Esophagus muscularis mucosa (tissue), 4 donors: Measurements from ENCODE around the gene PDP2.

ENCODE experiments used
- EP300 ChIP-seq: sonication (generic); formaldehyde crosslinking; IDR thresholded peaks from one replicate; pipeline ENCODE4 v1.6.1; 2017; ENCODE audit warnings: antibody characterized with exemption
- POLR2A ChIP-seq: fragments of 450-650 bp; IDR thresholded peaks from one replicate; pipeline ENCODE4 v1.6.1; 2017; ENCODE audit warnings: antibody characterized with exemption, moderate library complexity, mild to moderate bottlenecking, low read depth
- POLR2AphosphoS5 ChIP-seq, 2 donors: sonication (generic); formaldehyde crosslinking; IDR thresholded peaks; one replicate each; pipeline ENCODE4 v1.6.1; 2017; ENCODE audit warnings: antibody characterized with exemption in 2 of 2
- TF ChIP-seq, protein P1 (sequence below), 3 experiments: fragments of 200-600 bp in 2 of 3; fragments of 450-650 bp in 1 of 3; sonication (generic) in 2 of 3; IDR thresholded peaks; one replicate each; pipeline ENCODE4 v1.5.1; 2017 to 2019; ENCODE audit warnings: antibody characterized with exemption in 3 of 3, mild to moderate bottlenecking in 2 of 3, moderate library complexity in 1 of 3

GRCh38 chr16:66913711-66914110 is 33.4 kb downstream of the PDP2 start:
- TF ChIP-seq, protein P1, sequence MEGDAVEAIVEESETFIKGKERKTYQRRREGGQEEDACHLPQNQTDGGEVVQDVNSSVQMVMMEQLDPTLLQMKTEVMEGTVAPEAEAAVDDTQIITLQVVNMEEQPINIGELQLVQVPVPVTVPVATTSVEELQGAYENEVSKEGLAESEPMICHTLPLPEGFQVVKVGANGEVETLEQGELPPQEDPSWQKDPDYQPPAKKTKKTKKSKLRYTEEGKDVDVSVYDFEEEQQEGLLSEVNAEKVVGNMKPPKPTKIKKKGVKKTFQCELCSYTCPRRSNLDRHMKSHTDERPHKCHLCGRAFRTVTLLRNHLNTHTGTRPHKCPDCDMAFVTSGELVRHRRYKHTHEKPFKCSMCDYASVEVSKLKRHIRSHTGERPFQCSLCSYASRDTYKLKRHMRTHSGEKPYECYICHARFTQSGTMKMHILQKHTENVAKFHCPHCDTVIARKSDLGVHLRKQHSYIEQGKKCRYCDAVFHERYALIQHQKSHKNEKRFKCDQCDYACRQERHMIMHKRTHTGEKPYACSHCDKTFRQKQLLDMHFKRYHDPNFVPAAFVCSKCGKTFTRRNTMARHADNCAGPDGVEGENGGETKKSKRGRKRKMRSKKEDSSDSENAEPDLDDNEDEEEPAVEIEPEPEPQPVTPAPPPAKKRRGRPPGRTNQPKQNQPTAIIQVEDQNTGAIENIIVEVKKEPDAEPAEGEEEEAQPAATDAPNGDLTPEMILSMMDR (IDR thresholded peaks at IDR 0.05) = no peak
- TF ChIP-seq EP300 = no peak
- no peak for TF ChIP-seq POLR2A
- no peak for TF ChIP-seq POLR2AphosphoS5 (IDR thresholded peaks at IDR 0.05)
